ACHN (cell line): ENCODE measurements around the gene CD200.
"Not testable (repeated sequence)": the region's sequence is repeated elsewhere in the genome, so short reads cannot be mapped to it uniquely, and the experiment has no call there.

ENCODE experiments used
- DNase-seq: peaks from one replicate; pipeline ENCODE4 v3.0.0-alpha.2; 2015
- in situ Hi-C: cut with HindIII; loops from 2 replicates; pipeline ENCODE4 v1.10.0; 2017; ENCODE audit warnings: low sequenced_read_pairs, low pct_ligation_motif_present, low pct_unique_long_range_greater_than_20kb

Gene CD200

GRCh38 chr3:112399064-112399463 is 66.1 kb downstream of the CD200 start:
- DNase-seq: no peak
- in situ Hi-C loops: no loop called here

- in situ Hi-C loops, DNase-seq: not testable (repeated sequence)
These were observed 66.6 kb downstream of the CD200 start for GRCh38 chr3:112399554-112399953.

- in situ Hi-C loops, DNase-seq: not testable (repeated sequence)
These were observed 67.4 kb downstream of the CD200 start for GRCh38 chr3:112400317-112400716.

GRCh38 chr3:112401617-112402016 is 68.7 kb downstream of the CD200 start:
- in situ Hi-C loops: no loop called here
- DNase-seq: no peak

- in situ Hi-C loops: no loop called here
- no peak for DNase-seq
These were observed 70.1 kb downstream of the CD200 start for GRCh38 chr3:112403103-112403502.

GRCh38 chr3:112404924-112405549 is 72.1 kb downstream of the CD200 start:
- DNase-seq, in situ Hi-C loops: not testable (repeated sequence)

- in situ Hi-C loops: no loop called here
- no peak for DNase-seq
These were observed 72.9 kb downstream of the CD200 start for GRCh38 chr3:112405845-112406244.

- in situ Hi-C loops: no loop called here
- peak; percentile 2 for DNase-seq
These were observed 74.4 kb downstream of the CD200 start for GRCh38 chr3:112407214-112407887.

- DNase-seq: no peak
- in situ Hi-C loops: no loop called here
These were observed 75.1 kb downstream of the CD200 start for GRCh38 chr3:112407888-112408702.

- no peak for DNase-seq
- in situ Hi-C loops: no loop called here
These were observed 76.1 kb downstream of the CD200 start for GRCh38 chr3:112409041-112409440.

GRCh38 chr3:112411425-112411824 is 78.5 kb downstream of the CD200 start:
- no peak for DNase-seq
- in situ Hi-C loops: no loop called here
